ENCODE measurements around the gene ADAD1.

ADAD1 gene

DNA sequence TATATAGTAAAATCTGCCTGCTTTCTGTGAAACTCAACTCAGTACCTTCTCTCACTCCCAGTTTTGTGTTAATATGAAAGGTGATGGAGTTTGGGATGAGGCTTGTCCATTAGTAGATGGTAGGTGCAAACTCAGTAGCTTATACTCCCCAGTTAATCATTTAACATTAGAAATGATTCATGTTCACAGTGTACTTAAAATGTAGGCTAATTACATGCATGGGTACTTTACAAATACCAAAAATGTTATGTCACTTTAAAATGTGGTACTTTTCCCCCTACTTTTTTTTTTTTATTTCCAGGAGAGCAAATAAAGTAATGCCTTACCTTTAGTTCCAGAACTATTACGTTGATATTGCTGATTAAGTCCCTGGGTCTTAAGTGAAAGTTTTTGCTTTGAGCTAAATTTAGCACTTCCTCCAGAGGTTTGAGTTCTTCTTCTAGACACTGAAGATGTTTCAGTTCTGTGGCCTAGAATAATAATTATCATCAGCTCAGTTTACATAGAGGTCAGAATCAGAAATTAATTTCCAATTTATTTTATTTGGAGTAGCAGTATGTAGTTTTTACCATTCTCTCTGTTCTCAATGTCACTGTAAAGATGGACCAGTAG, 74.7 kb downstream of the ADAD1 start:
- no peak for DNase-seq (ENCODE audit: low read depth in 4 of 4, low spot score in 1 of 4)

DNA sequence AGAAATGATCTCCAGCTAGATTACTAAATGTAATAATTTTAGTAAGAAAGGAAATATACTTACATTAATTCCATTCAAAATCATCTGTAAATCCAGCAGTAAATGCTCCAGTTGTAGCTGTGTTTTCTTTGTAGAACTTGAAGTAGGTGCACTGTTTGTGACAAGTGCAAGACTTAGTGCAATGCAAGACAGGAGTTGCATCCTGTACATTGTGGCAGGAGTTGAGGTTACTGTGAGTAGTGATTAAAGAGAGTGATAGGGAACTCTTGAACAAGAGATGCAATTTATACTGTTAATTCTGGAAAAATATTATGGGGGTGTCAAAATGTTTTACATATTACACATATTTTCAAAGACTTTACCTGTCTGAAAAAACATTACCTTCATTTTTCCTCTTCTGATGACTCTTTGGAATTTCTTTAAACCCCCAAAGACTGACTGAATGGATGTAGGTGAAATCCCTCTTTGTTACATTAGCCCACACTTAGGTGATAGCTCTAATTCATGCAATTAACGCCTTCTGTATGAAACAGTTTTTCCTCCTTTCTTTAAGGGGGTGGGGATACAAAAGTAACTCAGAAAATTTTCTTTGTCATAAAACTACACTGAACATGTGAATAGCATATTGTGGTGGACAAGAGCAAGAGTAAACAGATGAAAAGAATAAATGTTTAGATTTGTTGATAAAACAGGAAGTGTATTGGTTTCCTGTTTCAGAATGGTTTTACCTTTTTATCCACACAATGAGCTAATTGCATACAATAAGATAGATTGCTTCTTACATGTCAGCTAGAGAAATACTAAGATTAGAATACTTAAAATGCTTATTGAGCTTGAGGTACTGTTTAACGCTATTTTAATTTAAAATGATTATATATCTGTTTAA, 77.7 kb downstream of the ADAD1 start, which contains the start of gene IL2:
Gene IL2 (minus strand): TSS at position 495 of the 886 bp plus-strand sequence. CDS start 285 bp downstream, at position 210.
- no peak for DNase-seq (ENCODE audit: low read depth in 4 of 4, low spot score in 1 of 4)

DNA sequence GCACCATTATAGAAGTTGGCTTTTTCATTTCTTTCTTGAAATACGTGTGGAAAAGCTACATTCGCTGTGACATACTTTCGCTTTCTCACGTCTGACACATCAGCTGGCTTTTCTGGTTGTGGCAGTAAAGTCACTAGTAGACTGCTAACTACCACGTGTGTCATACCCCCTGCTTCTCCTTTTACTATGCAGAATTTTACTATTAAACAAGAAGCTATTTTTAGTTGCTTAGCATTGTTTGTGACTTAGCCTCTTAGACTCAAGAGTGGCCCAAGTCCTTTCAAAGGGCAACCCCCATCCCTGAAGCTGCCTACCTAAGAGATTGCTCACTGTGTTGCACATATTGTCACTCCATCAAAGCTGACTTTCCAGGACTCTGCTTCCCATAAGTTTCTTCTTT, 79.8 kb downstream of the ADAD1 start:
- peak in 2 of 4 experiments; percentile 21 to 37 for DNase-seq (ENCODE audit: low read depth in 4 of 4, low spot score in 1 of 4)

DNA sequence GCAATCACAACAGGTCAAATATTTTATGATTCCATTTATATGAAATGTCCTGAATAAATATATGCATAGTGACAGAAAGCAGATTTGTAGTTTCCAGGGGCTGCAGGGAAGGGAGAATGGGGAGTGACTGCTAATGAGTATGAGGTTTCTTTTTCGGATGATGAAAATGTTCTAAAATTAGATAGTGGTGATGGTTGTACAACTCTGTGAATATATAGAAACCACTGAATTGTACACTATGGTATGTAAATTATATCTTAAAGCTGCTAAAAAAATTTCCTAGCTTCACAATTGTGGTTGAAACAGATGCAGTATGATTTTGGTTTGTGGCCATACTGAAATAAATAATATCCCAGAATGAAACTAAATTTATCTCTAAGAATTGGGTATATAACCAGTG, 90.6 kb downstream of the ADAD1 start:
- no peak for DNase-seq (ENCODE audit: low read depth in 4 of 4, low spot score in 1 of 4)

DNA sequence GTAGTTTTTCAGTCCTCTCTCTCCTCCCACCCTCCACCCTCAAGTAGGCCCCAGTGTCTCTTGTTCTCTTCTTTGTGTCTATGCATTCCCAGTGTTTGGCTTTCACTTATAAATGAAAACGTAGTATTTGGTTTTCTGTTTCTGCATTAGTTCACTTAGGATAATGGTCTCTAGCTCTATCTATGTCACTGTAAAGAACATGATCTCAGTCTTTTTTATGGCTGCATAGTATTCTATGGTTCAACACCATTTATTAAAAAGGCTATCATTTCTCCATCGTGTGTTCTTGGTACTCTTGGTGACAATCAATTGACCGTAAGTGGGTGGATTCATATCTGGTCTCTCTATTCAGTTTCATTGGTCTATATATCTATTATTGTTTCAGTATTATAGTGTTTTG, 96.4 kb downstream of the ADAD1 start:
- no peak for DNase-seq (ENCODE audit: low read depth in 4 of 4, low spot score in 1 of 4)

DNA sequence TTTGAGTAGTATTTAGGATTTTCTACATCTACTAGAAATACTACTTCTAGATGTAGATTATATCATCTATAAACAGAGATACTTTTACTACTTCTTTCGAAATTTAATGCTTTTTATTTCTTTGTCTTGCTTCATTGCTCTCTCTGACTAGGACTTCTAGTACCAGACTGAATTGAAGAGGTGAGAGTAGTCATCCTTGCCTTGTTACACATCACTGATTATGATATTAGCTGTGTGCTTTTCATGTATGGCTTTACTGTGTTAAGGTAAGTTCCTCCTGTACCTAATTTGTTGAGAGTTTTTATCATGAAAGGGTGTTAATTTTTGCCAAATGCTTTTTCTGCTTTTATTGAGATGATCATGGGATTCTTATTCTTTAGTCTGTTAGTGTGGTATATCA, 97.3 kb downstream of the ADAD1 start:
- no peak for DNase-seq (ENCODE audit: low read depth in 4 of 4, low spot score in 1 of 4)

DNA sequence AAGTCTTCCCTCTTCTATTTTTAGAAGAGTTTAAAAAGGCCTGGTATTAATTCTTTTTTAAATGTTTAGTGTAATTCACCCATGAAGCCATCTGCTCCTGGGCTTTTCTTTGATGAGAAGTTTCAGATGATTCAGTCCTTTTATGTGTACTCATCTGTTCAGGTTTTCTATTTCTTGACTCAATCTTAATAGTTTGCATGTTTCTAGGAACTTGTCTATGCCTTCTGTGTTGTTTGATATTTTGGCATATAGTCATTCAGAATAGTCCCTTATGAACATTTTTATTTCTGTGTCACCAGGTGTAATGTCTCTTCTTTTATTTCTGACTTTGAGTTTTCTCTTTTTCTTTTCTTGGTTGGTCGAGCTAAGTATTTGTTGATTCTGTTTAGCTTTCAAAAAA, 97.9 kb downstream of the ADAD1 start:
- no peak for DNase-seq (ENCODE audit: low read depth in 4 of 4, low spot score in 1 of 4)
